Right atrium auricular region (tissue), 2 donors: ENCODE measurements around the gene RAB9A. TPM values are rescaled to one million over a fixed set of nuclear protein-coding genes. Genes with fewer than 3 reads are reported as not detected.
"Not testable (repeated sequence)": the region's sequence is repeated elsewhere in the genome, so short reads cannot be mapped to it uniquely, and the experiment has no call there.

Experiments used
- DNase-seq: peaks from one replicate; pipeline ENCODE4 v3.0.0-alpha.2; 2019; ENCODE audit warnings: low spot score
- H3K27ac ChIP-seq, 2 donors: fragments of 200-600 bp; sonication (generic); 1 replicate in 1 of 2; 2 replicates in 1 of 2; pipeline ENCODE4 v1.5.1; 2016 to 2019
- H3K27me3 ChIP-seq, 2 donors: fragments of 200-600 bp; sonication (generic); one replicate each; pipeline versions ENCODE4 v1.5.1 to v1.6.0; 2017 to 2019
- H3K36me3 ChIP-seq: fragments of 200-600 bp; sonication (generic); one replicate; pipeline ENCODE4 v1.5.1; 2016
- H3K4me1 ChIP-seq, 2 donors: fragments of 200-600 bp; sonication (generic); one replicate each; pipeline versions ENCODE4 v1.5.1 to v1.6.0; 2017 to 2019
- H3K4me3 ChIP-seq, 2 donors: fragments of 200-600 bp; sonication (generic); 1 replicate in 1 of 2; 2 replicates in 1 of 2; pipeline ENCODE4 v1.5.1; 2017 to 2019; ENCODE audit warnings: mild to moderate bottlenecking in 1 of 2, moderate library complexity in 1 of 2
- H3K9me3 ChIP-seq, 2 donors: fragments of 200-600 bp; sonication (generic); one replicate each; pipeline ENCODE4 v1.5.1; 2019
- CTCF ChIP-seq, 2 donors: fragments of 200-600 bp; sonication (generic); IDR thresholded peaks; one replicate each; pipeline ENCODE4 v1.5.1; 2019; ENCODE audit warnings: antibody characterized with exemption in 2 of 2
- total RNA-seq, 2 donors: library from RNA; depleted of rRNA; stranded (reverse); fragments of >200 nt; gene quantifications; one replicate each; pipeline ENCODE4 v1.1.0, GENCODE V29; 2016

RAB9A gene
- total RNA-seq, 2 donors from 2014 or later = 25.6 to 26.1 TPM

- Histone ChIP-seq H3K9me3 (no peaks in the 10 kb centered on the region), H3K4me1 (no peaks in the 10 kb centered on the region), H3K4me3 (no peak overlapping the region), H3K36me3 (no peaks in the 10 kb centered on the region), H3K27me3 (no peaks in the 10 kb centered on the region), H3K27ac (no peak overlapping the region)
- TF ChIP-seq CTCF (IDR thresholded peaks at IDR 0.05) = no peak
- DNase-seq = no peak
Measured at GRCh38 chrX:13673016-13673415, 15.9 kb upstream of the RAB9A start.

- no peaks in the 10 kb centered on the region for H3K9me3 ChIP-seq
- no peaks in the 10 kb centered on the region for H3K36me3 ChIP-seq
- TF ChIP-seq CTCF (IDR thresholded peaks at IDR 0.05) = no peak
Measured at GRCh38 chrX:13676885-13677284, 12.0 kb upstream of the RAB9A start.

GRCh38 chrX:13679700-13680099 is 9.2 kb upstream of the RAB9A start:
- not testable (repeated sequence) for H3K4me3 ChIP-seq, H3K27ac ChIP-seq, H3K27me3 ChIP-seq, H3K9me3 ChIP-seq, H3K4me1 ChIP-seq, DNase-seq, H3K36me3 ChIP-seq

More at GRCh38 chrX:13676885-13677284, 12.0 kb upstream of the RAB9A start:
- H3K4me3 ChIP-seq = no peak overlapping the region
- no peaks in the 10 kb centered on the region for H3K4me1 ChIP-seq
- H3K27ac ChIP-seq = no peak overlapping the region
- no peak for DNase-seq
- H3K27me3 ChIP-seq = no peaks in the 10 kb centered on the region

- no peak for TF ChIP-seq CTCF (IDR thresholded peaks at IDR 0.05)
- no peak overlapping the region for H3K27ac ChIP-seq
Measured at GRCh38 chrX:13681595-13681994, 7.3 kb upstream of the RAB9A start.

GRCh38 chrX:13684361-13684760 is 4.6 kb upstream of the RAB9A start:
- H3K27ac ChIP-seq = no peak overlapping the region
- H3K36me3 ChIP-seq = no peaks in the 10 kb centered on the region
- H3K9me3 ChIP-seq = peaks cover 0 to 6% of the 10 kb centered on the region in 2 donors
- DNase-seq = no peak
- H3K27me3 ChIP-seq = no peaks in the 10 kb centered on the region
- no peak for TF ChIP-seq CTCF (IDR thresholded peaks at IDR 0.05)
- H3K4me1 ChIP-seq = no peaks in the 10 kb centered on the region
- H3K4me3 ChIP-seq = no peak overlapping the region

More at GRCh38 chrX:13681595-13681994, 7.3 kb upstream of the RAB9A start:
- H3K4me1 ChIP-seq = no peaks in the 10 kb centered on the region
- no peaks in the 10 kb centered on the region for H3K36me3 ChIP-seq
- H3K9me3 ChIP-seq = peaks cover 0 to 6% of the 10 kb centered on the region in 2 donors
- DNase-seq = no peak
- H3K4me3 ChIP-seq = no peak overlapping the region
- H3K27me3 ChIP-seq = no peaks in the 10 kb centered on the region

- H3K27me3 ChIP-seq = no peaks in the 10 kb centered on the region
- no peaks in the 10 kb centered on the region for H3K4me1 ChIP-seq
- no peaks in the 10 kb centered on the region for H3K36me3 ChIP-seq
- no peak for TF ChIP-seq CTCF (IDR thresholded peaks at IDR 0.05)
- H3K4me3 ChIP-seq = no peak overlapping the region
- no peak for DNase-seq
- no peak overlapping the region for H3K27ac ChIP-seq
- H3K9me3 ChIP-seq = peaks cover 0 to 6% of the 10 kb centered on the region in 2 donors
Measured at GRCh38 chrX:13685126-13685763, 3.7 kb upstream of the RAB9A start.
